H1 (cell line): Measurements from ENCODE around the gene TBC1D22B. TPM values are rescaled to one million over a fixed set of nuclear protein-coding genes. Genes with fewer than 3 reads are reported as not detected.

ENCODE experiments used
- CTCF ChIA-PET: fragments of 300-600 bp; sonication (Branson Sonifier 250); formaldehyde crosslinking; loops from one replicate; lab custom pipeline; 2021; ENCODE audit not compliant: partially characterized antibody; lab: Charles Lee
- POLR2A ChIA-PET: fragments of 300-600 bp; sonication (Branson Sonifier 250); formaldehyde crosslinking; loops from one replicate; lab custom pipeline; 2021; ENCODE audit warnings: inconsistent platforms; ENCODE audit not compliant: partially characterized antibody; lab: Charles Lee
- DNase-seq, 2 experiments: peaks; one replicate each; pipeline versions ENCODE4 v3.0.0 to v3.0.0-alpha.2; 2010 to 2022; ENCODE audit warnings: low spot score in 2 of 2, low read depth in 1 of 2, mixed read lengths in 1 of 2
- FAIRE-seq: peaks from 2 replicates; lab custom pipeline; 2011; peaks lifted over from hg19 to GRCh38; lab: Jason Lieb, UNC
- H2AFZ ChIP-seq: 2 replicates; pipeline ENCODE4 v1.8.1; 2012; ENCODE audit warnings: low read length, inconsistent platforms
- H2AK5ac ChIP-seq: 2 replicates; pipeline ENCODE4 v1.6.1; 2013; ENCODE audit warnings: low read depth, low read length
- H2BK120ac ChIP-seq: replicated peaks from 2 replicates; pipeline ENCODE3; 2013; ENCODE audit warnings: low read depth, low read length, inconsistent platforms
- H2BK12ac ChIP-seq: 2 replicates; pipeline ENCODE4 v1.6.1; 2013; ENCODE audit warnings: low read depth, low read length
- H2BK15ac ChIP-seq: 2 replicates; pipeline ENCODE4 v1.6.1; 2013; ENCODE audit warnings: low read length
- H2BK20ac ChIP-seq: 2 replicates; pipeline ENCODE4 v1.6.1; 2013; ENCODE audit warnings: low read length
- H2BK5ac ChIP-seq: 2 replicates; pipeline ENCODE4 v1.6.1; 2013; ENCODE audit warnings: low read depth, low read length
- H3K14ac ChIP-seq: 2 replicates; pipeline ENCODE4 v1.6.1; 2013; ENCODE audit warnings: inconsistent platforms; ENCODE audit not compliant: insufficient read length
- H3K18ac ChIP-seq: 2 replicates; pipeline ENCODE4 v1.6.1; 2013; ENCODE audit warnings: low read length; ENCODE audit errors: extremely low read depth
- H3K23ac ChIP-seq: 2 replicates; pipeline ENCODE4 v1.6.1; 2013; ENCODE audit warnings: inconsistent platforms; ENCODE audit not compliant: insufficient read length
- H3K23me2 ChIP-seq: 2 replicates; pipeline ENCODE4 v1.6.1; 2013; ENCODE audit warnings: low read depth, low read length
- H3K27ac ChIP-seq: 2 replicates; pipeline ENCODE4 v1.6.1; 2011; ENCODE audit warnings: low read depth, low read length, inconsistent platforms
- H3K27me3 ChIP-seq, 4 experiments: replicated peaks in 1 of 4; 1 replicate in 1 of 4; 2 replicates in 3 of 4; pipeline versions ENCODE4 v1.6.1 to v1.8.1; 2011 to 2013; ENCODE audit warnings: low read length in 3 of 4, mild to moderate bottlenecking in 3 of 4, inconsistent platforms in 2 of 4, mixed read lengths in 2 of 4, moderate library complexity in 1 of 4; ENCODE audit not compliant: control insufficient read depth in 3 of 4, insufficient read depth in 3 of 4; ENCODE audit errors: extremely low read depth in 1 of 4
- H3K36me3 ChIP-seq, 4 experiments: 2 replicates each; pipeline versions ENCODE4 v1.6.1 to v1.8.1; 2011 to 2013; ENCODE audit warnings: mild to moderate bottlenecking in 4 of 4, low read length in 3 of 4, moderate library complexity in 2 of 4, control low read depth in 1 of 4, inconsistent platforms in 1 of 4; ENCODE audit not compliant: insufficient read depth in 4 of 4, control insufficient read depth in 2 of 4
- H3K4ac ChIP-seq: replicated peaks from 2 replicates; pipeline ENCODE3; 2013; ENCODE audit warnings: low read length, low read depth, mixed read lengths, inconsistent platforms; ENCODE audit not compliant: insufficient read length
- H3K4me1 ChIP-seq, 4 experiments: replicated peaks in 1 of 4; 1 replicate in 1 of 4; 2 replicates in 3 of 4; pipeline versions ENCODE4 v1.6.1 to v1.8.1; 2011 to 2013; ENCODE audit warnings: low read length in 3 of 4, inconsistent platforms in 2 of 4, mixed read lengths in 1 of 4; ENCODE audit not compliant: insufficient read depth in 4 of 4, control insufficient read depth in 3 of 4
- H3K4me2 ChIP-seq, 2 experiments: 2 replicates each; pipeline versions ENCODE4 v1.6.1 to v1.8.1; 2011 to 2013; ENCODE audit warnings: low read depth in 2 of 2, low read length in 2 of 2, control low read depth in 1 of 2, inconsistent platforms in 1 of 2, mild to moderate bottlenecking in 1 of 2; ENCODE audit not compliant: insufficient read depth in 1 of 2
- H3K4me3 ChIP-seq, 4 experiments: fragments of 200-600, 300-600 bp in 1 of 4; sonication (generic), shearing (Covaris generic), sonication (Bioruptor Twin) in 1 of 4; 2 replicates each; pipeline versions ENCODE4 v1.5.1 to v1.8.1; 2011 to 2016; ENCODE audit warnings: low read length in 4 of 4, low read depth in 3 of 4, control low read depth in 2 of 4, inconsistent platforms in 2 of 4, mild to moderate bottlenecking in 2 of 4, mixed read lengths in 1 of 4, moderate library complexity in 1 of 4; ENCODE audit not compliant: insufficient read depth in 2 of 4; ENCODE audit errors: extremely low read depth in 1 of 4
- H3K56ac ChIP-seq: replicated peaks from 2 replicates; pipeline ENCODE3; 2013; ENCODE audit warnings: low read depth, mild to moderate bottlenecking, mixed read lengths, low read length, inconsistent platforms; ENCODE audit not compliant: insufficient read length
- H3K79me1 ChIP-seq: 2 replicates; pipeline ENCODE4 v1.6.1; 2013; ENCODE audit warnings: low read depth, low read length, control low read depth
- H3K79me2 ChIP-seq, 2 experiments: 2 replicates each; pipeline versions ENCODE4 v1.6.1 to v1.8.1; 2012 to 2013; ENCODE audit warnings: low read length in 2 of 2, mild to moderate bottlenecking in 2 of 2, inconsistent platforms in 1 of 2; ENCODE audit not compliant: insufficient read depth in 2 of 2, control insufficient read depth in 1 of 2
- H3K9ac ChIP-seq, 4 experiments: replicated peaks in 1 of 4; 1 replicate in 1 of 4; 2 replicates in 3 of 4; pipeline versions ENCODE4 v1.6.1 to v1.8.1; 2011 to 2013; ENCODE audit warnings: low read depth in 3 of 4, low read length in 3 of 4, control low read depth in 2 of 4, mild to moderate bottlenecking in 2 of 4, moderate library complexity in 2 of 4, inconsistent platforms in 1 of 4; ENCODE audit errors: extremely low read depth in 1 of 4
- H3K9me3 ChIP-seq, 2 experiments: 2 replicates each; pipeline versions ENCODE4 v1.6.1 to v1.8.1; 2012 to 2013; ENCODE audit warnings: mild to moderate bottlenecking in 2 of 2, moderate library complexity in 2 of 2, control low read depth in 1 of 2, inconsistent platforms in 1 of 2, low read depth in 1 of 2, low read length in 1 of 2, mixed read lengths in 1 of 2; ENCODE audit not compliant: insufficient read depth in 2 of 2
- H4K20me1 ChIP-seq, 2 experiments: replicated peaks in 1 of 2; 2 replicates each; pipeline versions ENCODE3 to v1.8.1; 2011 to 2013; ENCODE audit warnings: inconsistent platforms in 2 of 2, low read length in 2 of 2, mild to moderate bottlenecking in 1 of 2; ENCODE audit not compliant: insufficient read depth in 2 of 2, control insufficient read depth in 1 of 2
- H4K5ac ChIP-seq: 2 replicates; pipeline ENCODE4 v1.6.1; 2013; ENCODE audit warnings: low read length, low read depth, mixed read lengths, inconsistent platforms; ENCODE audit not compliant: insufficient read length
- H4K8ac ChIP-seq: 2 replicates; pipeline ENCODE4 v1.8.0; 2013; ENCODE audit warnings: mild to moderate bottlenecking, moderate library complexity, low read length, inconsistent platforms; ENCODE audit not compliant: insufficient read depth; ENCODE audit errors: extremely low read depth
- H4K91ac ChIP-seq: replicated peaks from 2 replicates; pipeline ENCODE3; 2013; ENCODE audit warnings: low read length, mixed read lengths, inconsistent platforms; ENCODE audit not compliant: insufficient read length
- CREB1 ChIP-seq: IDR thresholded peaks from 2 replicates; pipeline ENCODE4 v1.6.1; 2012; ENCODE audit warnings: inconsistent platforms
- CTBP2 ChIP-seq: IDR thresholded peaks from 2 replicates; pipeline ENCODE4 v1.7.0; 2011; ENCODE audit warnings: borderline replicate concordance, mild to moderate bottlenecking, moderate library complexity, mixed read lengths, low read length; ENCODE audit not compliant: insufficient read depth, insufficient read length
- KDM4A ChIP-seq: IDR thresholded peaks from one replicate; pipeline ENCODE4 v1.7.1; 2012; ENCODE audit warnings: low read depth, mild to moderate bottlenecking, moderate library complexity, low read length, inconsistent platforms; ENCODE audit not compliant: severe bottlenecking
- KDM5A ChIP-seq: fragments of 200-600 bp; IDR thresholded peaks from 2 replicates; pipeline ENCODE4 v1.7.1; 2012; ENCODE audit warnings: mild to moderate bottlenecking, low read length, inconsistent platforms, mixed read lengths
- NANOG ChIP-seq: IDR thresholded peaks from 2 replicates; pipeline ENCODE4 v1.6.1; 2011; ENCODE audit warnings: low read length, low read depth, mild to moderate bottlenecking, inconsistent platforms; ENCODE audit not compliant: insufficient read depth, poor library complexity, severe bottlenecking
- RAD21 ChIP-seq, 2 experiments: IDR thresholded peaks in 1 of 2; conservative IDR thresholded peaks in 1 of 2; 2 replicates each; pipeline ENCODE4 v1.6.1; 2011; ENCODE audit warnings: low read depth in 2 of 2, low read length in 2 of 2, improper control_type of control experiment in 1 of 2, inconsistent platforms in 1 of 2, mild to moderate bottlenecking in 1 of 2, moderate library complexity in 1 of 2
- WGBS, 2 experiments: shearing (Covaris generic) in 1 of 2; methylation state at CpG; one replicate each; pipeline versions ENCODE4 v1.1.6 to v1.1.7; 2013 to 2015; ENCODE audit warnings: low lambda C conversion rate in 2 of 2, mixed read lengths in 2 of 2, inconsistent platforms in 1 of 2, low coverage in 1 of 2, missing lambda C conversion rate in 1 of 2; ENCODE audit not compliant: insufficient replicate concordance in 2 of 2, insufficient coverage in 1 of 2, insufficient read length in 1 of 2; ENCODE audit errors: extremely low coverage in 1 of 2, missing lambda C conversion rate in 1 of 2; 5-methylcytosine and 5-hydroxymethylcytosine counted together
- polyA plus RNA-seq, 7 experiments: library from polyadenylated mRNA; depleted of rRNA in 3 of 7; stranded (reverse) in 5 of 7; unstranded in 2 of 7; fragments of >200 nt in 5 of 7; fragments of 200-250 nt in 2 of 7; gene quantifications; 1 replicate in 5 of 7; 2 replicates in 1 of 7; 4 replicates in 1 of 7; pipeline versions ENCODE4 v1.2.1 to v1.2.3, GENCODE V29; 2011 to 2013; ENCODE audit warnings: missing spikeins in 2 of 7, mixed read lengths in 2 of 7
- total RNA-seq: library from RNA; stranded (reverse); fragmentation: NEBNext Ultra II Directional; extraction: Animal tissue kit (Norgen Biotek cat#: 25700); gene quantifications from 2 replicates; pipeline ENCODE4 v1.2.1, GENCODE V29; 2021

The TBC1D22B gene
- total and polyA plus RNA-seq, 2 of the 8 experiments (the other 6 are each of a cell fraction or from before 2014, with no cell fraction given) = 10.1 to 17.4 TPM

DNA sequence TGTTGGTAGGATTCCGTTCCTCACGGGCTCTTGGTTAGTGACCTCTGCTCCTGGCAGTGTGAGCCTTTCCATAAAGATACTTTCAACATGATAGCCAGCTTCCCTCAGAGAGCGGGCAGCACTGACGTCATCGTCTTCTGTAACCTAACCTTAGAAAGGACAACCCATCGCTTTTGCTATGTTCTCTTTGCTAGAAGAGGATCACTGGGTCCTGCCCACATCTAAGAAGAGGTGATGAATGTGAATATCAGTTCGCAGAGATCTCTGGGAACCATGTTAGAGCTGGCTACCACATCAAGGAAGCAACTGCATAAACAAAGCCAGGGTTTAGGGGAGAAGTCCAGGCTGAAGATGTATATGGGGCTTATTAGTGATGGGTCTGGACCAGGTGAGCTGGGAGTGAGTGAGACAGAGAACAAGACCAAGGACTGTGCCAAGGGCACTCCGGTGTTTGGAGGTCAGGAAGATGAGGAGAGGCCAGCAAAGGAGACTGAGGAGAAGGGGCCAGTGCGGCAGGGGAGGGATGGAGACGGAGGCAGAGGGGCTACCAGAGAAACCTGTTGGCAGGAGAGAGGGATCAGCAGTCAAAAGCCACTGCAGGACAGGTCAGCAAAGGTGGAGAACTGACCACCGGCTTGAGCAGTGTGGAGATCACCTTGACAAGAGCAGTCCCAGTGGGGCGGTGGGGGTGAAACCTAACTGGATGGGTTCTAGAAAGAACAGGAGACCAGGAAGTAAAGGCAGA is 47.9 kb upstream of the TBC1D22B start:
- Histone ChIP-seq H3K14ac (no peak overlapping the region), H3K4ac (no peak overlapping the region), H2AK5ac (no peak overlapping the region), H2BK20ac (peak overlapping the region; percentile 73; the same call in 1 of the 2 replicates), H3K36me3 (no peaks in the 10 kb centered on the region), H3K79me2 (no peaks in the 10 kb centered on the region), H3K23me2 (no peaks in the 10 kb centered on the region), H3K27me3 (no peaks in the 10 kb centered on the region), H2AFZ (no peak overlapping the region), H2BK12ac (0 out of 2 replicates have a peak overlapping the region, but pooled peaks have one; percentile 6), H3K4me2 (no peak overlapping the region), H2BK15ac (peak overlapping the region; percentile 1; the same call in 1 of the 2 replicates), H4K5ac (no peak overlapping the region), H4K91ac (no peak overlapping the region), H4K8ac (peak overlapping the region; percentile 26; the same call in 1 of the 2 replicates), H3K4me1 (no peaks in the 10 kb centered on the region; a peak in 1 of 7 replicates), H3K23ac (no peak overlapping the region), H2BK120ac (no peak overlapping the region), H3K27ac (no peak overlapping the region), H4K20me1 (peaks cover 0 to 2% of the 10 kb centered on the region in 2 experiments), H3K56ac (no peak overlapping the region), H3K9ac (no peak overlapping the region), H3K9me3 (no peaks in the 10 kb centered on the region), H3K18ac (no peak overlapping the region), H2BK5ac (no peak overlapping the region), H3K4me3 (no peak overlapping the region), H3K79me1 (no peaks in the 10 kb centered on the region)
- TF ChIP-seq RAD21 (IDR thresholded peaks at IDR 0.05 in 1 of 2, conservative IDR thresholded peaks at IDR 0.05 in 1 of 2; ENCODE audit: low read depth in 2 of 2, low read length in 2 of 2) (no peak), KDM5A (no peak), KDM4A (no peak), CREB1 (no peak), CTBP2 (no peak), NANOG (no peak)
- FAIRE-seq (no peak), DNase-seq (no peak)
- WGBS, 2 experiments = 92% methylated on average over 12 of the region's 12 CpGs; no CpG with 5 or more reads in 1 of the 2 experiments
- ChIA-PET CTCF (interaction anchor here (0.6 to 34.9 kb wide), 63 partner anchors 8 to 478 kb away, joined by 3 to 866 read pairs (median 4); partner anchors contain the start of genes C6orf89 and PIM1), POLR2A (interaction anchor here (0.7 to 2.2 kb wide), 6 partner anchors 12 to 162 kb away, joined by 3 to 6 read pairs (median 4); no protein-coding TSS in a partner anchor)
